Glutamatergic neuron (in vitro differentiated cells): ENCODE results near the gene NDFIP2. TPM values are rescaled to one million over a fixed set of nuclear protein-coding genes. Genes with fewer than 3 reads are reported as not detected.
"Not testable (repeated sequence)": the region's sequence is repeated elsewhere in the genome, so short reads cannot be mapped to it uniquely, and the experiment has no call there.

ENCODE experiments used
- DNase-seq: peaks from one replicate; pipeline ENCODE4 v3.0.0; 2022
- H3K27ac Mint-ChIP-seq: one replicate; pipeline ENCODE4 v1.8.0; 2020; ENCODE audit warnings: mild to moderate bottlenecking, mixed read lengths, inconsistent platforms; ENCODE audit not compliant: unreplicated experiment
- H3K27me3 Mint-ChIP-seq: one replicate; pipeline ENCODE4 v1.8.0; 2020; ENCODE audit warnings: mild to moderate bottlenecking, moderate library complexity, mixed read lengths, inconsistent platforms; ENCODE audit not compliant: unreplicated experiment
- H3K36me3 Mint-ChIP-seq: one replicate; pipeline ENCODE4 v1.8.0; 2020; ENCODE audit warnings: mild to moderate bottlenecking, mixed read lengths, inconsistent platforms; ENCODE audit not compliant: unreplicated experiment
- H3K4me1 Mint-ChIP-seq: one replicate; pipeline ENCODE4 v1.8.0; 2020; ENCODE audit warnings: mild to moderate bottlenecking, low read depth, mixed read lengths, inconsistent platforms; ENCODE audit not compliant: unreplicated experiment
- H3K4me3 Mint-ChIP-seq: one replicate; pipeline ENCODE4 v1.8.0; 2020; ENCODE audit warnings: mild to moderate bottlenecking, mixed read lengths, inconsistent platforms; ENCODE audit not compliant: unreplicated experiment
- H3K9me3 Mint-ChIP-seq: one replicate; pipeline ENCODE4 v1.8.0; 2020; ENCODE audit warnings: mild to moderate bottlenecking, moderate library complexity, mixed read lengths, inconsistent platforms; ENCODE audit not compliant: unreplicated experiment
- total RNA-seq: library from RNA; stranded (reverse); fragmentation: NEBNext Ultra II Directional; extraction: Animal tissue kit (Norgen Biotek cat#: 25700); gene quantifications from one replicate; pipeline ENCODE4 v1.2.1, GENCODE V29; 2021; ENCODE audit not compliant: unreplicated experiment
- TF ChIP-seq, protein P1 (sequence below): fragments of 200-600 bp; sonication (generic); IDR thresholded peaks from one replicate; pipeline ENCODE4 v1.5.0; 2021; ENCODE audit not compliant: partially characterized antibody, unreplicated experiment

The NDFIP2 gene
- total RNA-seq, 1 donor from 2014 or later, result 35.6 TPM

- peaks cover 9% of the 10 kb centered on the region for H3K4me1 Mint-ChIP-seq
- peaks cover 3% of the 10 kb centered on the region for H3K27me3 Mint-ChIP-seq
- H3K4me3 Mint-ChIP-seq, result no peak overlapping the region
- TF ChIP-seq, protein P1, sequence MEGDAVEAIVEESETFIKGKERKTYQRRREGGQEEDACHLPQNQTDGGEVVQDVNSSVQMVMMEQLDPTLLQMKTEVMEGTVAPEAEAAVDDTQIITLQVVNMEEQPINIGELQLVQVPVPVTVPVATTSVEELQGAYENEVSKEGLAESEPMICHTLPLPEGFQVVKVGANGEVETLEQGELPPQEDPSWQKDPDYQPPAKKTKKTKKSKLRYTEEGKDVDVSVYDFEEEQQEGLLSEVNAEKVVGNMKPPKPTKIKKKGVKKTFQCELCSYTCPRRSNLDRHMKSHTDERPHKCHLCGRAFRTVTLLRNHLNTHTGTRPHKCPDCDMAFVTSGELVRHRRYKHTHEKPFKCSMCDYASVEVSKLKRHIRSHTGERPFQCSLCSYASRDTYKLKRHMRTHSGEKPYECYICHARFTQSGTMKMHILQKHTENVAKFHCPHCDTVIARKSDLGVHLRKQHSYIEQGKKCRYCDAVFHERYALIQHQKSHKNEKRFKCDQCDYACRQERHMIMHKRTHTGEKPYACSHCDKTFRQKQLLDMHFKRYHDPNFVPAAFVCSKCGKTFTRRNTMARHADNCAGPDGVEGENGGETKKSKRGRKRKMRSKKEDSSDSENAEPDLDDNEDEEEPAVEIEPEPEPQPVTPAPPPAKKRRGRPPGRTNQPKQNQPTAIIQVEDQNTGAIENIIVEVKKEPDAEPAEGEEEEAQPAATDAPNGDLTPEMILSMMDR, result no peak
- no peak for DNase-seq
- no peaks in the 10 kb centered on the region for H3K36me3 Mint-ChIP-seq
- no peaks in the 10 kb centered on the region for H3K9me3 Mint-ChIP-seq
- H3K27ac Mint-ChIP-seq, result no peak overlapping the region
Measured at GRCh38 chr13:79590394-79590676, 109.4 kb downstream of the NDFIP2 start.

DNA sequence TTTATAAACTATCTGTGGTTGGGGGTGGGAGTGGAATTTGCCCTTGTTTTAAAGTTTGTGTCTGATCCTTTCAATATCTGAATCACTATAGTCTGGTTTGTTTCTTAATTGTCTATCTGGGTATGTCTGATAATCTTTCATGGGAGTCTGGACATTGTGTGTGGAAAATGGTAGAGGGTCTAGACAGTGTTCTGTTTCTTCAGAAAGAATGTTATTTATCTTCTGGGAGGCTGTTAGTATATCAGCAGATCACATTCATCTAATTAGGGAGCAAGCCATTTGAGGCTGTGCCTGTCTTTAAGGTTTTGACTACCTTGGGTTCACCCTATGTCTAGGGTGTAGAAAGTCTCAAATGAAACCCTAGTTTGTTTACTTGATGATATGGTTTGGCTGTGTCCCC, 110.5 kb downstream of the NDFIP2 start:
- DNase-seq, result no peak
- TF ChIP-seq, protein P1, result no peak
- H3K27ac Mint-ChIP-seq, result no peak overlapping the region
- no peak overlapping the region for H3K4me3 Mint-ChIP-seq
- H3K27me3 Mint-ChIP-seq, result no peaks in the 10 kb centered on the region
- no peaks in the 10 kb centered on the region for H3K9me3 Mint-ChIP-seq
- peaks cover 9% of the 10 kb centered on the region for H3K4me1 Mint-ChIP-seq
- H3K36me3 Mint-ChIP-seq, result no peaks in the 10 kb centered on the region

GRCh38 chr13:79593121-79593520, 112.2 kb downstream of the NDFIP2 start:
- TF ChIP-seq, protein P1, result no peak
- Mint-ChIP-seq H3K27ac (no peak overlapping the region), H3K27me3 (no peaks in the 10 kb centered on the region), H3K36me3 (no peaks in the 10 kb centered on the region), H3K9me3 (no peaks in the 10 kb centered on the region), H3K4me1 (peaks cover 9% of the 10 kb centered on the region), H3K4me3 (no peak overlapping the region)
- DNase-seq, result no peak

DNA sequence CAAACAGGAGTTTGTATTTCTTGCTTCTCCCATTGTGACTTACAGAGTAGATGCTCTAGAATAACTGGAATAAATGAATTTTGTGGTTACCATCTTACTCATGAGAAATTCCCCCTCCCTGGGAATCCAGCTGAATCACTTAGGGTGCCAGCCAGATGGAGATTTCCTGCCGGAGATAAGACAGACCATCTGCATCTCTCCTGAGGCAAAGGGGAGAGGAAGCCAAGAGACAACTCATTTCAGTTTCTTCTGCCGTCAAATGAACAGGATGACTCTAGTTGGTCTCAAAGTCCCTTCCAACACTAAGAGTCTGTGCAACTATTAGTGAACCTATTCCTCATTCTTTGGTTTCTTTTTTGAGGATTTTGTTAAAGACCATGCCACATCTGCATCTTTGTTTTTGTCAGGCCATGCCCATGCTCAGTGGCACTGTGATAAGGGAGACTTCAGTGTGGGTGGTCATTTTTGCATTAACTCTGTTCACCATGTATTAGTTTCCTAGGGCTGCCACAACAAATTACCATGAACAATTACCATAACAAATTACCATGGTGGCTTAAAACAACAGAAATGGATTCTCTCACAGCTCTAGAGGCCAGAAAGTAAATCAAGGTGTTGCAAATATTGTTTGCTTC, 112.8 kb downstream of the NDFIP2 start:
- Mint-ChIP-seq H3K27me3 (no peaks in the 10 kb centered on the region), H3K36me3 (no peaks in the 10 kb centered on the region), H3K4me3 (no peak overlapping the region), H3K9me3 (no peaks in the 10 kb centered on the region), H3K27ac (no peak overlapping the region), H3K4me1 (peaks cover 9% of the 10 kb centered on the region)
- TF ChIP-seq, protein P1, result no peak
- no peak for DNase-seq

- not testable (repeated sequence) for H3K4me3 Mint-ChIP-seq, H3K36me3 Mint-ChIP-seq, H3K27ac Mint-ChIP-seq, H3K4me1 Mint-ChIP-seq, DNase-seq, H3K27me3 Mint-ChIP-seq, H3K9me3 Mint-ChIP-seq
Measured at GRCh38 chr13:79600146-79600545, 119.2 kb downstream of the NDFIP2 start.

GRCh38 chr13:79602936-79603335, 122.0 kb downstream of the NDFIP2 start:
- Mint-ChIP-seq H3K27ac (no peak overlapping the region), H3K27me3 (no peaks in the 10 kb centered on the region), H3K4me3 (no peak overlapping the region), H3K4me1 (no peaks in the 10 kb centered on the region), H3K9me3 (peaks cover 1% of the 10 kb centered on the region), H3K36me3 (no peaks in the 10 kb centered on the region)
- DNase-seq, result no peak
- TF ChIP-seq, protein P1, result no peak
